K562 (cell line): ENCODE results near the gene BNIP5. TPM values are rescaled to one million over a fixed set of nuclear protein-coding genes. Genes with fewer than 3 reads are reported as not detected.

Source experiments
- BACH1 ChIP-seq: fragments of 200-800 bp; sonication (Bioruptor generic); IDR thresholded peaks from 2 replicates; pipeline ENCODE4 v1.6.1; 2016; ENCODE audit warnings: missing genetic modification characterization, missing compliant biosample characterization
- CBX1 ChIP-seq: sonication (generic); IDR thresholded peaks from 2 replicates; pipeline ENCODE4 v1.6.1; 2016; ENCODE audit warnings: antibody characterized with exemption, low read depth, mild to moderate bottlenecking
- E2F4 ChIP-seq: sonication (generic); formaldehyde crosslinking; IDR thresholded peaks from 2 replicates; pipeline ENCODE4 v1.8.0; 2022; ENCODE audit warnings: mild to moderate bottlenecking, low read depth, missing genetic modification reagents
- HDAC2 ChIP-seq: fragments of 450-650 bp; IDR thresholded peaks from 2 replicates; pipeline ENCODE4 v1.6.1; 2016; ENCODE audit warnings: mild to moderate bottlenecking
- HINFP ChIP-seq: fragments of 450-650 bp; conservative IDR thresholded peaks from 2 replicates; pipeline ENCODE4 v1.6.1; 2016; ENCODE audit warnings: missing genetic modification characterization, low read depth, mild to moderate bottlenecking, control low read depth, missing compliant biosample characterization
- KDM4B ChIP-seq, 2 experiments: fragments of 450-650 bp in 1 of 2; sonication (generic) in 1 of 2; IDR thresholded peaks; 2 replicates each; pipeline ENCODE4 v1.6.1; 2016 to 2017; ENCODE audit warnings: borderline replicate concordance in 2 of 2, antibody characterized with exemption in 1 of 2, low read depth in 1 of 2, mild to moderate bottlenecking in 1 of 2
- KHSRP ChIP-seq: fragments of 450-650 bp; IDR thresholded peaks from 2 replicates; pipeline ENCODE4 v1.6.1; 2017
- KLF16 ChIP-seq: IDR thresholded peaks from 2 replicates; pipeline ENCODE4 v1.6.1; 2016; ENCODE audit warnings: antibody characterized with exemption
- MCM3 ChIP-seq: fragments of 450-650 bp; IDR thresholded peaks from 2 replicates; pipeline ENCODE4 v1.6.1; 2016
- PHF8 ChIP-seq: fragments of 200-600 bp; sonication (generic); IDR thresholded peaks from 2 replicates; pipeline ENCODE4 v1.6.1; 2012; ENCODE audit warnings: mixed run types, mild to moderate bottlenecking, inconsistent platforms, low read length, moderate library complexity, borderline replicate concordance
- SNIP1 ChIP-seq: fragments of 450-650 bp; IDR thresholded peaks from 2 replicates; pipeline ENCODE4 v1.7.1; 2017; ENCODE audit warnings: low read depth, mild to moderate bottlenecking
- SRSF9 ChIP-seq: fragments of 200-400 bp; formaldehyde crosslinking; IDR thresholded peaks from 2 replicates; pipeline ENCODE4 v1.6.1; 2017; ENCODE audit warnings: low read depth, low read length, borderline replicate concordance
- TEAD4 ChIP-seq, 2 experiments: sonication (generic) in 1 of 2; formaldehyde crosslinking in 1 of 2; IDR thresholded peaks; 2 replicates each; pipeline versions ENCODE4 v1.6.1 to v1.8.0; 2012 to 2022; ENCODE audit warnings: borderline replicate concordance in 1 of 2, inconsistent platforms in 1 of 2, low read length in 1 of 2, mild to moderate bottlenecking in 1 of 2, missing genetic modification reagents in 1 of 2
- TGIF2 ChIP-seq: sonication (generic); formaldehyde crosslinking; IDR thresholded peaks from 2 replicates; pipeline ENCODE4 v1.8.1; 2022; ENCODE audit warnings: mild to moderate bottlenecking, missing genetic modification reagents, moderate library complexity
- TSC22D4 ChIP-seq: fragments of 450-650 bp; IDR thresholded peaks from 2 replicates; pipeline ENCODE4 v1.6.1; 2016; ENCODE audit warnings: missing genetic modification characterization, missing biosample characterization, control low read depth
- ZBTB17 ChIP-seq: fragments of 450-650 bp; formaldehyde crosslinking; IDR thresholded peaks from 2 replicates; pipeline ENCODE4 v1.4.0; 2020; ENCODE audit warnings: mild to moderate bottlenecking
- ZBTB9 ChIP-seq: fragments of 450-650 bp; formaldehyde crosslinking; IDR thresholded peaks from 2 replicates; pipeline ENCODE4 v1.4.0; 2020; ENCODE audit warnings: mild to moderate bottlenecking, moderate library complexity
- ZFP36 ChIP-seq: fragments of 150-350 bp; IDR thresholded peaks from 2 replicates; pipeline ENCODE4 v1.6.1; 2018; ENCODE audit warnings: low read length, low read depth; ENCODE audit not compliant: partially characterized antibody
- ZHX1 ChIP-seq: fragments of 150-350 bp; conservative IDR thresholded peaks from 2 replicates; pipeline ENCODE4 v1.6.1; 2014; ENCODE audit warnings: low read length
- ZNF23 ChIP-seq: fragments of 250-450 bp; sonication (Bioruptor Pico); IDR thresholded peaks from 2 replicates; pipeline ENCODE4 v1.4.0; 2020; ENCODE audit warnings: mild to moderate bottlenecking
- ZNF668 ChIP-seq: fragments of 250-450 bp; sonication (Bioruptor Pico); IDR thresholded peaks from 2 replicates; pipeline ENCODE4 v1.8.0; 2022; ENCODE audit warnings: mild to moderate bottlenecking, inconsistent platforms
- ZNF75A ChIP-seq: fragments of 450-650 bp; formaldehyde crosslinking; IDR thresholded peaks from 2 replicates; pipeline ENCODE4 v1.4.0; 2020; ENCODE audit warnings: mild to moderate bottlenecking
- polyA plus RNA-seq, 8 experiments: library from polyadenylated mRNA; depleted of rRNA in 4 of 8; stranded (reverse) in 5 of 8; unstranded in 3 of 8; fragments of >200 nt; fragmentation: Nextera tagmentation in 2 of 8; fragmentation: Illumina TruSeq in 1 of 8; extraction: Ambion mirVana in 2 of 8; extraction: Trizol in 1 of 8; gene quantifications; 2 replicates each; pipeline versions ENCODE4 v1.2.1 to v1.2.3, GENCODE V29; 2011 to 2014; ENCODE audit warnings: inconsistent platforms in 1 of 8, missing spikeins in 1 of 8
- total RNA-seq, 7 experiments: library from RNA; depleted of rRNA in 6 of 7; stranded (reverse); fragments of >200 nt in 6 of 7; fragmentation: Illumina TruSeq in 2 of 7; extraction: Trizol in 2 of 7; gene quantifications; 2 replicates each; pipeline versions ENCODE4 v1.2.1 to v1.2.3, GENCODE V29; 2011 to 2021; ENCODE audit warnings: low replicate concordance in 1 of 7

Gene BNIP5
- total and polyA plus RNA-seq, 9 of the 15 experiments (the other 6 are each of a cell fraction or from before 2014, with no cell fraction given) = not detected

- TF ChIP-seq ZNF75A (no peak; the same call in 1 of the 2 replicates), TGIF2 (no peak), MCM3 (no peak), TSC22D4 (tag) (no peak), ZNF23 (no peak), HINFP (no peak), KHSRP (peak; percentile 47; the same call in 1 of the 2 replicates), PHF8 (no peak), KDM4B (IDR thresholded peaks at IDR 0.05; ENCODE audit: borderline replicate concordance in 2 of 2, low read depth in 1 of 2) (no peak), BACH1 (peak; percentile 43; the same call in 1 of the 2 replicates), SRSF9 (no peak), E2F4 (CRISPR knock-in tag) (peak; percentile 61; the same call in 1 of the 2 replicates), ZBTB9 (CRISPR knock-in tag) (peak; percentile 89), ZBTB17 (CRISPR knock-in tag) (0 out of 2 replicates have a peak, but pooled peaks have one; percentile 69), ZFP36 (peak; percentile 44), ZNF668 (CRISPR knock-in tag) (no peak), ZHX1 (no peak), TEAD4 (IDR thresholded peaks at IDR 0.05; ENCODE audit: low read length) (peak; percentile 97), TEAD4 (CRISPR knock-in tag; IDR thresholded peaks at IDR 0.05; ENCODE audit: borderline replicate concordance) (no peak), CBX1 (no peak), HDAC2 (peak; percentile 97), KLF16 (peak; percentile 95), SNIP1 (no peak)
These were observed 14.2 kb upstream of the BNIP5 start (continued) for GRCh38 chr6:36350681-36351571.
